AG10803 (cell line): Measurements from ENCODE around the gene TMCC3.

Experiments
- DNase-seq: peaks from one replicate; pipeline ENCODE4 v3.0.0; 2010; ENCODE audit warnings: low read depth
- H3K4me3 ChIP-seq: 2 replicates; pipeline ENCODE4 v1.5.1; 2011; ENCODE audit warnings: mild to moderate bottlenecking, low read length, control low read depth
- CTCF ChIP-seq: conservative IDR thresholded peaks from 2 replicates; pipeline ENCODE4 v1.5.1; 2011; ENCODE audit warnings: mild to moderate bottlenecking, low read length, control low read depth, inconsistent platforms

Gene TMCC3

GRCh38 chr12:94585626-94586025 is 64.7 kb downstream of the TMCC3 start:
- no peak for DNase-seq
- TF ChIP-seq CTCF = no peak
- H3K4me3 ChIP-seq = no peak overlapping the region

GRCh38 chr12:94584377-94584776 is 66.0 kb downstream of the TMCC3 start:
- no peak for DNase-seq
- no peak overlapping the region for H3K4me3 ChIP-seq
- no peak for TF ChIP-seq CTCF

GRCh38 chr12:94582591-94582990 is 67.8 kb downstream of the TMCC3 start:
- H3K4me3 ChIP-seq = no peak overlapping the region
- no peak for TF ChIP-seq CTCF
- DNase-seq = no peak

GRCh38 chr12:94575645-94576403 is 74.5 kb downstream of the TMCC3 start:
- no peak for DNase-seq
- H3K4me3 ChIP-seq = no peak overlapping the region
- TF ChIP-seq CTCF = no peak

- no peak for DNase-seq
- no peak for TF ChIP-seq CTCF
- no peak overlapping the region for H3K4me3 ChIP-seq
Observed at GRCh38 chr12:94575024-94575423, 75.3 kb downstream of the TMCC3 start.

GRCh38 chr12:94571556-94571955 is 78.8 kb downstream of the TMCC3 start:
- no peak for DNase-seq
- no peak for TF ChIP-seq CTCF
- H3K4me3 ChIP-seq = no peak overlapping the region

- no peak for DNase-seq
- H3K4me3 ChIP-seq = no peak overlapping the region
- TF ChIP-seq CTCF = no peak
Observed at GRCh38 chr12:94570161-94570560, 80.2 kb downstream of the TMCC3 start.
